Prostate gland (tissue), 2 donors: Measurements from ENCODE around the gene ORMDL1. TPM values are rescaled to one million over a fixed set of nuclear protein-coding genes. Genes with fewer than 3 reads are reported as not detected.

Experiments
- DNase-seq: peaks from one replicate; pipeline ENCODE4 v3.0.0-alpha.2; 2019; ENCODE audit warnings: low spot score
- H3K27ac ChIP-seq, 2 donors: fragments of 200-600 bp; sonication (generic); 2 replicates each; pipeline ENCODE4 v1.5.1; 2017 to 2019
- H3K27me3 ChIP-seq: fragments of 200-600 bp; sonication (generic); replicated peaks from 2 replicates; pipeline ENCODE4 v1.5.1; 2019; ENCODE audit not compliant: insufficient read depth
- H3K36me3 ChIP-seq, 2 donors: fragments of 200-600 bp; sonication (generic); 1 replicate in 1 of 2; 2 replicates in 1 of 2; pipeline versions ENCODE4 v1.5.1 to v1.8.1; 2017 to 2019
- H3K4me1 ChIP-seq: fragments of 200-600 bp; sonication (generic); replicated peaks from 2 replicates; pipeline ENCODE4 v1.5.1; 2019
- H3K4me3 ChIP-seq, 2 donors: fragments of 200-600 bp; sonication (generic); 2 replicates each; pipeline ENCODE4 v1.5.1; 2017 to 2019
- H3K9me3 ChIP-seq: fragments of 200-600 bp; sonication (generic); 2 replicates; pipeline ENCODE4 v1.5.1; 2017
- CTCF ChIP-seq, 4 experiments: fragments of 200-600 bp in 2 of 4; fragments of 450-650 bp in 2 of 4; sonication (generic) in 2 of 4; IDR thresholded peaks; 1 replicate in 3 of 4; 2 replicates in 1 of 4; pipeline ENCODE4 v1.5.1; 2016 to 2019; ENCODE audit warnings: antibody characterized with exemption in 4 of 4, mild to moderate bottlenecking in 2 of 4, moderate library complexity in 2 of 4
- POLR2A ChIP-seq: fragments of 450-650 bp; IDR thresholded peaks from one replicate; pipeline ENCODE4 v1.6.1; 2016; ENCODE audit warnings: antibody characterized with exemption, mild to moderate bottlenecking
- POLR2AphosphoS5 ChIP-seq: sonication (generic); formaldehyde crosslinking; IDR thresholded peaks from one replicate; pipeline ENCODE4 v1.6.1; 2017; ENCODE audit warnings: antibody characterized with exemption
- WGBS: methylation state at CpG from one replicate; pipeline ENCODE4 v1.1.5; 2018; 5-methylcytosine and 5-hydroxymethylcytosine counted together
- intact Hi-C: fragments of 100-400 bp; cut with DNase I; formaldehyde crosslinking; loops from one replicate; pipeline ENCODE4 v1.14.2; 2022
- total RNA-seq, 2 donors: library from RNA; depleted of rRNA; stranded (reverse); fragments of >200 nt; gene quantifications; one replicate each; pipeline ENCODE4 v1.1.0, GENCODE V29; 2016

ORMDL1 gene
- total RNA-seq, 2 donors from 2014 or later, result 48.0 to 86.7 TPM

GRCh38 chr2:189802396-189802912 lies 18.3 kb upstream of the ORMDL1 start:
- no peaks in the 10 kb centered on the region for H3K9me3 ChIP-seq
- no peak for DNase-seq
- WGBS, result 81% methylated on average over 2 of the region's 2 CpGs
- no peak overlapping the region for H3K27ac ChIP-seq
- TF ChIP-seq CTCF (IDR thresholded peaks at IDR 0.05) (no peak), POLR2AphosphoS5 (no peak), POLR2A (no peak)
- no peak overlapping the region for H3K4me3 ChIP-seq
- H3K36me3 ChIP-seq, result no peaks in the 10 kb centered on the region
- H3K4me1 ChIP-seq, result no peaks in the 10 kb centered on the region
- intact Hi-C loops, result loop anchor here (10.0 kb wide), 1 partner anchor 382 kb away; a partner anchor contains a TSS
- H3K27me3 ChIP-seq, result no peaks in the 10 kb centered on the region

- Histone ChIP-seq H3K9me3 (no peaks in the 10 kb centered on the region), H3K4me3 (no peak overlapping the region), H3K36me3 (no peaks in the 10 kb centered on the region), H3K4me1 (no peaks in the 10 kb centered on the region), H3K27ac (no peak overlapping the region), H3K27me3 (no peaks in the 10 kb centered on the region)
- TF ChIP-seq POLR2A (no peak), POLR2AphosphoS5 (no peak), CTCF (IDR thresholded peaks at IDR 0.05) (no peak)
- intact Hi-C loops, result loop anchor here (2.0 kb wide), 1 partner anchor 271 kb away; no protein-coding TSS in a partner anchor
- 80% methylated on average over 2 of the region's 2 CpGs for WGBS
- no peak for DNase-seq
Measured at GRCh38 chr2:189799531-189799930, 15.4 kb upstream of the ORMDL1 start.

GRCh38 chr2:189799030-189799331 lies 14.8 kb upstream of the ORMDL1 start:
- no peaks in the 10 kb centered on the region for H3K9me3 ChIP-seq
- no peaks in the 10 kb centered on the region for H3K36me3 ChIP-seq
- no peaks in the 10 kb centered on the region for H3K4me1 ChIP-seq
- no peak overlapping the region for H3K4me3 ChIP-seq
- DNase-seq, result no peak
- TF ChIP-seq CTCF (IDR thresholded peaks at IDR 0.05) (no peak), POLR2AphosphoS5 (no peak), POLR2A (no peak)
- no peaks in the 10 kb centered on the region for H3K27me3 ChIP-seq
- intact Hi-C loops, result loop anchor here (2.0 kb wide), 1 partner anchor 272 kb away; no protein-coding TSS in a partner anchor
- no peak overlapping the region for H3K27ac ChIP-seq

GRCh38 chr2:189798312-189799029 lies 14.3 kb upstream of the ORMDL1 start:
- H3K36me3 ChIP-seq, result no peaks in the 10 kb centered on the region
- TF ChIP-seq POLR2A, result no peak
- TF ChIP-seq CTCF (IDR thresholded peaks at IDR 0.05), result peak in 2 of 4 experiments; percentile 40 to 45
- H3K4me3 ChIP-seq, result no peak overlapping the region
- DNase-seq, result no peak
- no peaks in the 10 kb centered on the region for H3K27me3 ChIP-seq
- H3K4me1 ChIP-seq, result no peaks in the 10 kb centered on the region
- intact Hi-C loops, result loop anchor here (2.0 kb wide), 1 partner anchor 272 kb away; no protein-coding TSS in a partner anchor
- H3K27ac ChIP-seq, result no peak overlapping the region
- WGBS, result 38% methylated on average over 4 of the region's 4 CpGs
- no peaks in the 10 kb centered on the region for H3K9me3 ChIP-seq

- TF ChIP-seq POLR2A (no peak), POLR2AphosphoS5 (no peak), CTCF (IDR thresholded peaks at IDR 0.05) (no peak)
- no peaks in the 10 kb centered on the region for H3K27me3 ChIP-seq
- H3K27ac ChIP-seq, result no peak overlapping the region
- no peaks in the 10 kb centered on the region for H3K4me1 ChIP-seq
- no peak for DNase-seq
- H3K9me3 ChIP-seq, result no peaks in the 10 kb centered on the region
- WGBS, result 79% methylated on average over 6 of the region's 6 CpGs
- no peaks in the 10 kb centered on the region for H3K36me3 ChIP-seq
- intact Hi-C loops, result loop anchor here (2.0 kb wide), 1 partner anchor 273 kb away; no protein-coding TSS in a partner anchor
- H3K4me3 ChIP-seq, result no peak overlapping the region
Measured at GRCh38 chr2:189797902-189798301, 13.8 kb upstream of the ORMDL1 start.
